AG09309 (cell line): ENCODE data around the gene NPTXR.

Experiments
- DNase-seq: peaks from one replicate; pipeline ENCODE4 v3.0.0-alpha.2; 2010; ENCODE audit warnings: low read depth
- H3K4me3 ChIP-seq: 2 replicates; pipeline ENCODE4 v1.5.1; 2011; ENCODE audit warnings: mild to moderate bottlenecking, low read depth, low read length, moderate library complexity; ENCODE audit not compliant: control insufficient read depth
- CTCF ChIP-seq: IDR thresholded peaks from 2 replicates; pipeline ENCODE4 v1.5.1; 2011; ENCODE audit warnings: mild to moderate bottlenecking, low read depth, low read length, inconsistent platforms; ENCODE audit not compliant: insufficient read depth, control insufficient read depth; ENCODE audit errors: missing control alignments

NPTXR gene

DNA sequence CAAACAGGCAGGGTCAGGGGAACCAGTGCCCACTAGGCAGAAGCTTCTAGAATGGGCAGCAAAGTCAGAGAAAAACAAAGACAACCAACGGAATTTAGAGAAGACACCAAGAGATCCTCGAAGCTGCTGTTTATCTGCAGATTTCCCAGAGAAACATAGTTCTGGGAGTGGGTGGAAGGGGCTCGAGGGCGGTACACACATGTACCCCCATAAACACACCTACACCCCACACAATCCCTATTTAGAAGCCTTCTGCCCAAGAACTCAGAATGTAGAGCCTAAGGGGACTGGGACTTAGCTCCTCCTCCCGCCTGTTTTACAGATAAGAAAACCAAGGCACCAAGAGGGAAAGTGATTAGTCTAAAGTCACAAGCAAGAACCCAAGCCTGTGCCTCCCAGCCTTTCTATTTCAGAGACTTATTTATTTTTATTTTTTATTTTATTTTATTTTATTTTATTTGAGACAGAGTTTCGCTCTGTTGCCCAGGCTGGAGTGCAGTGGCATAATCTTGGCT, 6.4 kb downstream of the NPTXR start:
- TF ChIP-seq CTCF = no peak

GRCh38 chr22:38835888-38836301, 7.9 kb downstream of the NPTXR start:
- no peak overlapping the region for H3K4me3 ChIP-seq
- TF ChIP-seq CTCF = no peak
- no peak for DNase-seq

More for the DNA sequence above, 6.4 kb downstream of the NPTXR start:
- DNase-seq = no peak
- H3K4me3 ChIP-seq = no peak overlapping the region

- no peak for DNase-seq
- TF ChIP-seq CTCF = no peak
- H3K4me3 ChIP-seq = no peak overlapping the region
Measured at GRCh38 chr22:38834991-38835390, 8.8 kb downstream of the NPTXR start.

- no peak overlapping the region for H3K4me3 ChIP-seq
- TF ChIP-seq CTCF = no peak
- DNase-seq = no peak
Measured at GRCh38 chr22:38834215-38834953, 9.4 kb downstream of the NPTXR start.

DNA sequence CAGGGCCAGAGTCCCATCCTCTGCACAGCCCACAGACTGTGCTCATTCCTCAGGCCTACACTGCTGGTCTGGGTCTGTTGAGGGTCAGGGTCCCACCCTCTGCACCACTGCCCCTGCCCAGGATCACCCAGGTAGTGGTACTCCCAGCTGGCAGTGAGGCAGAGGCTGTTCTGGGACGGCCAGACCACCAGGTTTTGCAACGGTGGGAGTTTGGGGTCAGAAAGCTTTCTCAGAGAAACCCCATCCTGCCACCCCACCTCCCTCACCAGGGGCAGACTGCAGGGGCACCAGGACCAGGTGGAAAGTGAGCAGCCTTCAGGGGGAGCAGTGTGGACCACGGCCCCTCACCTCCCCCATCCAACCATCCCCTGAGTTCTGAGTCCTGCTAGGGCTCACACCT, 10.8 kb downstream of the NPTXR start:
- H3K4me3 ChIP-seq = no peak overlapping the region
- DNase-seq = no peak
- TF ChIP-seq CTCF = no peak

DNA sequence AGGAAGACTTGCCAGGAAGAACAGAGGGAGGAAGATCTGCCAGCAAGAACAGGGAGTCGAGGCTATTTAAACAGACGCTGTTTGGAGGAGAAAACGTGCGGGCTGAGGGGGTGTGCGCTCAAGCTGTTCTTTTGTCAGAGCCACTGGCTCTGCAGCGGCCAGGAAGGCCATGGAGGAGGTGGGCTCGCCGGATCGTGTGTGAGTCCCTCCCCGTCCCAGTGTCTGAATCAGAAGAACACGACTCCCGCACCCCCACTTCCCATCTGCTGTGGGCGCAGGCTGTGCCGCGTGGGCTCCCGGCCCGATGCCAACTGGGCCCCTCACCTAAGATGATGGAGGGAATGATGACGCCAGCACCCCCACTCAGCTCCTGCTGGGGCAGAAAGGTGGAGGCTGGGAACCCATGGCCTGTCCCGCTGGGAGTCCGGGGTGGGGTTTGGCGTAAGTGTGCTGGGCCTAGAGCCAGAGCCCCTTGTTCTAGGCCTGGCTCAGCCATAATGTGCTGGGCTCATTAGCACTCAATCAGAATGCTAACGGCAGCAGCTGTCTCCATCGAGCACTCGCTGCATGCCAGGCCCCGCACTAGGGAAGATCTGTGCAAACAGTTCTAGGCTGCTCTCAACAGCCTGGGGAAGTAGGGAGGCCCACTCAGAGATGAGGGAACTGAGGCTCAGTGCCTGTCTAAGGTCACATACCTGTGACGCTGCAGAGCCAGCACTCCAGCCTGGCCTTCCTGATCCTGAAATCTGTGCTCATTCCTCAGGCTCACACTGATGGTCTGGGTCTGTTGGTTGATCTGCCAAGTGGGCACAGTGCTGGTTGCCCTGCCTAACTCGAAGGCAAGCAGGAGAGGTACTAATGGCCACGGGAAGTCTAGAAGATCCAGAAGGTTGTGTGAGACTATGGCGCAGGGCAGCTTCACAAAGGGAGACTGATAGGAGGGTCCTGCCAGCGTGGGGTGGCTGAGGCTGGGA, 11.5 kb downstream of the NPTXR start:
- DNase-seq = no peak
- TF ChIP-seq CTCF = no peak
- no peak overlapping the region for H3K4me3 ChIP-seq
